Cerebellar cortex (tissue), 1 donor: ENCODE data around the gene SLC2A3.
"Not testable (repeated sequence)": the region's sequence is repeated elsewhere in the genome, so short reads cannot be mapped to it uniquely, and the experiment has no call there.

Experiments used
- DNase-seq: peaks from one replicate; pipeline ENCODE4 v3.0.0-alpha.2; 2015; ENCODE audit warnings: low spot score

The SLC2A3 gene

GRCh38 chr12:7935590-7936581 lies at the start of gene SLC2A3:
Gene SLC2A3, minus strand, starts transcription at chr12:7936187. Its CDS starts 153 bp downstream, at chr12:7936034.
- peak; percentile 91 for DNase-seq

- no peak for DNase-seq
Measured at GRCh38 chr12:7984900-7985299, 48.9 kb upstream of the SLC2A3 start.

GRCh38 chr12:7983460-7983859 lies 47.5 kb upstream of the SLC2A3 start:
- DNase-seq, result not testable (repeated sequence)

- not testable (repeated sequence) for DNase-seq
Measured at GRCh38 chr12:7983019-7983418, 47.0 kb upstream of the SLC2A3 start.

GRCh38 chr12:7982332-7982735 lies 46.3 kb upstream of the SLC2A3 start:
- DNase-seq, result not testable (repeated sequence)

- DNase-seq, result no peak
Measured at GRCh38 chr12:7981446-7981845, 45.5 kb upstream of the SLC2A3 start.

GRCh38 chr12:7977351-7978124 lies 41.6 kb upstream of the SLC2A3 start:
- not testable (repeated sequence) for DNase-seq

- no peak for DNase-seq
Measured at GRCh38 chr12:7973457-7973825, 37.5 kb upstream of the SLC2A3 start.

GRCh38 chr12:7972734-7973456 lies 36.9 kb upstream of the SLC2A3 start:
- DNase-seq, result no peak

- not testable (repeated sequence) for DNase-seq
Measured at GRCh38 chr12:7972269-7972668, 36.3 kb upstream of the SLC2A3 start.

- DNase-seq, result peak; percentile 27
Measured at GRCh38 chr12:7971765-7972164, 35.8 kb upstream of the SLC2A3 start.

GRCh38 chr12:7970475-7971252 lies 34.7 kb upstream of the SLC2A3 start:
- DNase-seq, result peak; percentile 86

GRCh38 chr12:7966563-7966962 lies 30.6 kb upstream of the SLC2A3 start:
- DNase-seq, result no peak

- not testable (repeated sequence) for DNase-seq
Measured at GRCh38 chr12:7964669-7965068, 28.7 kb upstream of the SLC2A3 start.

GRCh38 chr12:7961395-7962178 lies 25.6 kb upstream of the SLC2A3 start:
- DNase-seq, result no peak

GRCh38 chr12:7959701-7960121 lies 23.7 kb upstream of the SLC2A3 start:
- peak; percentile 37 for DNase-seq

- DNase-seq, result no peak
Measured at GRCh38 chr12:7959278-7959677, 23.3 kb upstream of the SLC2A3 start.

- not testable (repeated sequence) for DNase-seq
Measured at GRCh38 chr12:7954877-7955276, 18.9 kb upstream of the SLC2A3 start.

- DNase-seq, result peak; percentile 34
Measured at GRCh38 chr12:7954418-7954817, 18.4 kb upstream of the SLC2A3 start.

- peak; percentile 48 for DNase-seq
Measured at GRCh38 chr12:7953912-7954311, 17.9 kb upstream of the SLC2A3 start.
